Upper lobe of left lung (tissue), 6 donors: Measurements from ENCODE around the gene RDH14. TPM values are rescaled to one million over a fixed set of nuclear protein-coding genes. Genes with fewer than 3 reads are reported as not detected.

Experiments used
- ATAC-seq, 2 donors: fragments of 200-7000 bp; cut with Tn5 transposase; one replicate each; pipeline ENCODE4 v1.9.1; 2022; ENCODE audit warnings: mild to moderate bottlenecking in 2 of 2, moderate library complexity in 2 of 2; ENCODE audit not compliant: low FRiP score in 2 of 2
- DNase-seq, 2 donors: peaks; one replicate each; pipeline ENCODE4 v3.0.0-alpha.2; 2019 to 2020
- H3K27ac ChIP-seq, 4 donors: fragments of 200-600 bp; sonication (generic); one replicate each; pipeline ENCODE4 v1.5.1; 2016 to 2019
- H3K27me3 ChIP-seq, 4 donors: fragments of 200-600 bp; sonication (generic); one replicate each; pipeline ENCODE4 v1.5.1; 2017 to 2019
- H3K36me3 ChIP-seq, 4 donors: fragments of 200-600 bp; sonication (generic); one replicate each; pipeline ENCODE4 v1.5.1; 2016 to 2019
- H3K4me1 ChIP-seq, 4 donors: fragments of 200-600 bp; sonication (generic); one replicate each; pipeline ENCODE4 v1.5.1; 2018 to 2019
- H3K4me3 ChIP-seq, 4 donors: fragments of 200-600 bp; sonication (generic); one replicate each; pipeline ENCODE4 v1.5.1; 2017 to 2019; ENCODE audit warnings: mild to moderate bottlenecking in 2 of 4, moderate library complexity in 1 of 4
- H3K9me3 ChIP-seq, 4 donors: fragments of 200-600 bp; sonication (generic); one replicate each; pipeline ENCODE4 v1.5.1; 2018 to 2019
- CTCF ChIP-seq, 6 experiments: fragments of 450-650 bp in 4 of 6; fragments of 200-600 bp in 2 of 6; sonication (generic) in 2 of 6; IDR thresholded peaks; one replicate each; pipeline ENCODE4 v1.5.1; 2016 to 2019; ENCODE audit warnings: antibody characterized with exemption in 6 of 6
- EP300 ChIP-seq, 4 donors: sonication (generic); formaldehyde crosslinking; IDR thresholded peaks; one replicate each; pipeline ENCODE4 v1.5.1; 2017; ENCODE audit warnings: antibody characterized with exemption in 4 of 4, control low read depth in 2 of 4
- POLR2A ChIP-seq, 4 donors: fragments of 450-650 bp; IDR thresholded peaks; one replicate each; pipeline ENCODE4 v1.5.1; 2016 to 2017; ENCODE audit warnings: antibody characterized with exemption in 4 of 4, mild to moderate bottlenecking in 2 of 4
- POLR2AphosphoS5 ChIP-seq, 2 donors: sonication (generic); formaldehyde crosslinking; IDR thresholded peaks; one replicate each; pipeline ENCODE4 v1.5.1; 2017; ENCODE audit warnings: antibody characterized with exemption in 2 of 2
- whole genome bisulfite sequencing, 2 donors: methylation state at CpG; one replicate each; pipeline ENCODE4 v1.1.5; 2017 to 2018; 5-methylcytosine and 5-hydroxymethylcytosine counted together
- total RNA-seq, 6 donors: library from RNA; depleted of rRNA in 4 of 6; stranded (reverse); fragments of >200 nt in 4 of 6; gene quantifications; one replicate each; pipeline versions ENCODE4 v1.1.0 to v1.2.1, GENCODE V29; 2016 to 2021
- donor health status: DM: no; HTN: no; CAD: no; lungs with moderate emphysema.
- donor health status: DM: no; HTN: yes; CAD: no; lungs with severe emphysema.

Gene RDH14
- total RNA-seq, 6 donors from 2014 or later = 16.2 to 35.2 (median 26.8) TPM

- no peaks in the 10 kb centered on the region for H3K9me3 ChIP-seq
- H3K4me3 ChIP-seq = no peak overlapping the region
- H3K27ac ChIP-seq = no peak overlapping the region
- no peaks in the 10 kb centered on the region for H3K4me1 ChIP-seq
- DNase-seq (no peak), ATAC-seq (no peak)
- TF ChIP-seq CTCF (IDR thresholded peaks at IDR 0.05) (no peak), POLR2A (IDR thresholded peaks at IDR 0.05) (no peak), EP300 (IDR thresholded peaks at IDR 0.05) (no peak), POLR2AphosphoS5 (IDR thresholded peaks at IDR 0.05) (no peak)
- WGBS, 2 donors = 85 to 89% methylated on average over 4 of the region's 4 CpGs
- H3K27me3 ChIP-seq = no peaks in the 10 kb centered on the region
- H3K36me3 ChIP-seq = no peaks in the 10 kb centered on the region
Observed at GRCh38 chr2:18527822-18528221, 32.6 kb downstream of the RDH14 start.

- Histone ChIP-seq H3K9me3 (no peaks in the 10 kb centered on the region), H3K27ac (no peak overlapping the region), H3K4me3 (no peak overlapping the region), H3K27me3 (no peaks in the 10 kb centered on the region), H3K36me3 (no peaks in the 10 kb centered on the region), H3K4me1 (no peaks in the 10 kb centered on the region)
- DNase-seq (no peak), ATAC-seq (no peak)
- WGBS, 2 donors = 65 to 77% methylated on average over 2 of the region's 2 CpGs
- TF ChIP-seq POLR2A (IDR thresholded peaks at IDR 0.05) (no peak), CTCF (IDR thresholded peaks at IDR 0.05) (no peak), EP300 (IDR thresholded peaks at IDR 0.05) (no peak), POLR2AphosphoS5 (IDR thresholded peaks at IDR 0.05) (no peak)
Observed at GRCh38 chr2:18527326-18527725, 33.1 kb downstream of the RDH14 start.

GRCh38 chr2:18526429-18526828, 34.0 kb downstream of the RDH14 start:
- ATAC-seq (no peak), DNase-seq (no peak)
- Histone ChIP-seq H3K4me1 (no peaks in the 10 kb centered on the region), H3K4me3 (no peak overlapping the region), H3K9me3 (no peaks in the 10 kb centered on the region), H3K27ac (no peak overlapping the region), H3K27me3 (no peaks in the 10 kb centered on the region), H3K36me3 (no peaks in the 10 kb centered on the region)
- WGBS, 2 donors = 66 to 92% methylated on average over 5 to 7 of the region's 7 CpGs
- TF ChIP-seq EP300 (IDR thresholded peaks at IDR 0.05) = no peak
- TF ChIP-seq POLR2AphosphoS5 (IDR thresholded peaks at IDR 0.05) = no peak
- no peak for TF ChIP-seq CTCF (IDR thresholded peaks at IDR 0.05)
- no peak for TF ChIP-seq POLR2A (IDR thresholded peaks at IDR 0.05)

- 86 to 89% methylated on average over 3 of the region's 3 CpGs for WGBS, 2 donors
- H3K4me1 ChIP-seq = no peaks in the 10 kb centered on the region
- ATAC-seq (no peak), DNase-seq (no peak)
- no peaks in the 10 kb centered on the region for H3K36me3 ChIP-seq
- H3K27me3 ChIP-seq = no peaks in the 10 kb centered on the region
- H3K4me3 ChIP-seq = no peak overlapping the region
- no peak overlapping the region for H3K27ac ChIP-seq
- TF ChIP-seq POLR2AphosphoS5 (IDR thresholded peaks at IDR 0.05) = no peak
- TF ChIP-seq EP300 (IDR thresholded peaks at IDR 0.05) = no peak
- TF ChIP-seq CTCF (IDR thresholded peaks at IDR 0.05) = no peak
- no peak for TF ChIP-seq POLR2A (IDR thresholded peaks at IDR 0.05)
- no peaks in the 10 kb centered on the region for H3K9me3 ChIP-seq
Observed at GRCh38 chr2:18525852-18526251, 34.6 kb downstream of the RDH14 start.

GRCh38 chr2:18525236-18525635, 35.2 kb downstream of the RDH14 start:
- no peaks in the 10 kb centered on the region for H3K9me3 ChIP-seq
- WGBS, 2 donors = 70 to 90% methylated on average over 2 of the region's 2 CpGs
- H3K27me3 ChIP-seq = no peaks in the 10 kb centered on the region
- no peaks in the 10 kb centered on the region for H3K36me3 ChIP-seq
- H3K4me1 ChIP-seq = peaks cover 0 to 2% (median 0%) of the 10 kb centered on the region in 4 donors
- H3K4me3 ChIP-seq = no peak overlapping the region
- H3K27ac ChIP-seq = no peak overlapping the region
- TF ChIP-seq POLR2AphosphoS5 (IDR thresholded peaks at IDR 0.05) (no peak), POLR2A (IDR thresholded peaks at IDR 0.05) (no peak), EP300 (IDR thresholded peaks at IDR 0.05) (no peak), CTCF (IDR thresholded peaks at IDR 0.05) (no peak)
- ATAC-seq (no peak), DNase-seq (no peak)
